Coronary artery (tissue), 2 donors: Measurements from ENCODE around the gene SRC.

ENCODE experiments used
- DNase-seq: peaks from one replicate; pipeline ENCODE4 v3.0.0-alpha.2; 2017; ENCODE audit warnings: low spot score
- H3K27ac ChIP-seq, 2 donors: fragments of 200-600 bp; sonication (generic); one replicate each; pipeline ENCODE4 v1.5.1; 2016 to 2019
- H3K4me3 ChIP-seq: fragments of 200-600 bp; sonication (generic); 2 replicates; pipeline ENCODE4 v1.5.1; 2016; ENCODE audit warnings: mild to moderate bottlenecking, moderate library complexity
- CTCF ChIP-seq: fragments of 200-600 bp; sonication (generic); IDR thresholded peaks from one replicate; pipeline ENCODE4 v1.5.1; 2019; ENCODE audit warnings: antibody characterized with exemption

Gene SRC

GRCh38 chr20:37376324-37376723 lies 30.4 kb downstream of the SRC start:
- DNase-seq: no peak
- no peak overlapping the region for H3K4me3 ChIP-seq
- no peak for TF ChIP-seq CTCF
- no peak overlapping the region for H3K27ac ChIP-seq

- no peak for TF ChIP-seq CTCF
- DNase-seq: peak; percentile 41
- Histone ChIP-seq H3K4me3 (no peak overlapping the region), H3K27ac (no peak overlapping the region)
These were observed 30.9 kb downstream of the SRC start for GRCh38 chr20:37376791-37377190.

GRCh38 chr20:37377346-37378081 lies 31.6 kb downstream of the SRC start:
- peak; percentile 41 for DNase-seq
- H3K4me3 ChIP-seq: no peak overlapping the region
- no peak for TF ChIP-seq CTCF
- no peak overlapping the region for H3K27ac ChIP-seq

- DNase-seq: no peak
- TF ChIP-seq CTCF: no peak
- Histone ChIP-seq H3K4me3 (no peak overlapping the region), H3K27ac (no peak overlapping the region)
These were observed 32.5 kb downstream of the SRC start for GRCh38 chr20:37378420-37378784.

- no peak for TF ChIP-seq CTCF
- DNase-seq: peak; percentile 67
These were observed 33.1 kb downstream of the SRC start for GRCh38 chr20:37378785-37379598.

GRCh38 chr20:37379967-37380828 lies 34.3 kb downstream of the SRC start:
- DNase-seq: peak; percentile 52
- H3K27ac ChIP-seq: no peak overlapping the region
- H3K4me3 ChIP-seq: no peak overlapping the region
- no peak for TF ChIP-seq CTCF

More at GRCh38 chr20:37378785-37379598, 33.1 kb downstream of the SRC start:
- H3K27ac ChIP-seq: no peak overlapping the region
- no peak overlapping the region for H3K4me3 ChIP-seq
